ENCODE results near the gene GLRA3.

- no peak for TF ChIP-seq CTCF (IDR thresholded peaks at IDR 0.05)
- TF ChIP-seq POLR2A (IDR thresholded peaks at IDR 0.05), result no peak
- TF ChIP-seq POLR2AphosphoS5 (IDR thresholded peaks at IDR 0.05; ENCODE audit: insufficient read depth in 1 of 2, low read depth in 1 of 2), result no peak
Measured at GRCh38 chr4:174752026-174752425, 77.0 kb downstream of the GLRA3 start.

Measured in vagina (tissue), 2 donors.